PC-3 (cell line): ENCODE results near the gene PCNT. TPM values are rescaled to one million over a fixed set of nuclear protein-coding genes. Genes with fewer than 3 reads are reported as not detected.
"Not testable (repeated sequence)": the region's sequence is repeated elsewhere in the genome, so short reads cannot be mapped to it uniquely, and the experiment has no call there.

Source experiments
- ATAC-seq: fragments of 200-7000 bp; cut with Tn5 transposase; 2 replicates; pipeline ENCODE4 v1.9.1; 2020; ENCODE audit warnings: mild to moderate bottlenecking, moderate library complexity
- BruUV-seq: library from RNA; stranded (reverse); fragments of 400-500 nt; replicated peaks from 2 replicates; lab custom pipeline; 2021; lab: Mats Ljungman, UMichigan
- CTCF ChIA-PET: fragments of 300-600 bp; sonication (Branson Sonifier 250); formaldehyde crosslinking; loops from one replicate; lab custom pipeline; 2022; ENCODE audit warnings: antibody characterized with exemption; lab: Charles Lee
- POLR2A ChIA-PET: fragments of 300-600 bp; sonication (Branson Sonifier 250); formaldehyde crosslinking; loops from one replicate; lab custom pipeline; 2022; ENCODE audit warnings: antibody characterized with exemption; ENCODE audit not compliant: unreplicated experiment; lab: Charles Lee
- DNase-seq: peaks from one replicate; pipeline ENCODE4 v3.0.0-alpha.2; 2015
- H2AFZ ChIP-seq: fragments of 300-600 bp; sonication (generic); 2 replicates; pipeline ENCODE4 v1.6.0; 2016; ENCODE audit warnings: antibody characterized with exemption, low read length
- H3F3A ChIP-seq: fragments of 300-600 bp; sonication (generic); one replicate; pipeline ENCODE4 v1.6.0; 2017; ENCODE audit warnings: antibody characterized with exemption, low read length, control low read depth, mild to moderate bottlenecking; ENCODE audit not compliant: unreplicated experiment
- H3K27ac ChIP-seq: fragments of 300-600 bp; sonication (generic); 2 replicates; pipeline ENCODE4 v1.5.1; 2016; ENCODE audit warnings: mild to moderate bottlenecking, low read length
- H3K27me3 ChIP-seq: fragments of 300-600 bp; sonication (generic); 2 replicates; pipeline ENCODE4 v1.6.1; 2016; ENCODE audit warnings: low read length, mixed read lengths
- H3K36me3 ChIP-seq: fragments of 300-600 bp; sonication (generic); 2 replicates; pipeline ENCODE4 v1.6.1; 2016; ENCODE audit warnings: low read depth, mixed run types, low read length, mixed read lengths
- H3K4me1 ChIP-seq: fragments of 300-600 bp; sonication (generic); 2 replicates; pipeline ENCODE4 v1.5.1; 2016; ENCODE audit warnings: low read length; ENCODE audit not compliant: insufficient read depth
- H3K4me2 ChIP-seq: fragments of 300-600 bp; sonication (generic); 2 replicates; pipeline ENCODE4 v1.6.0; 2016; ENCODE audit warnings: low read length
- H3K4me3 ChIP-seq: fragments of 300-600 bp; sonication (generic); 2 replicates; pipeline ENCODE4 v1.5.1; 2016; ENCODE audit warnings: mild to moderate bottlenecking, low read length, mixed read lengths
- H3K79me2 ChIP-seq: fragments of 300-600 bp; sonication (generic); 2 replicates; pipeline ENCODE4 v1.6.1; 2017; ENCODE audit warnings: low read length, mixed read lengths
- H3K9ac ChIP-seq: fragments of 300-600 bp; sonication (generic); 2 replicates; pipeline ENCODE4 v1.6.0; 2016; ENCODE audit warnings: mild to moderate bottlenecking, low read length
- H3K9me2 ChIP-seq: fragments of 300-600 bp; sonication (generic); replicated peaks from 2 replicates; pipeline ENCODE4 v1.6.1; 2016; ENCODE audit warnings: mixed run types, low read length, mixed read lengths
- H3K9me3 ChIP-seq: fragments of 300-600 bp; sonication (generic); 2 replicates; pipeline ENCODE4 v1.6.1; 2016; ENCODE audit warnings: low read length, mixed read lengths
- H4K20me1 ChIP-seq: fragments of 300-600 bp; sonication (generic); 2 replicates; pipeline ENCODE4 v1.6.1; 2016; ENCODE audit warnings: low read length, mixed read lengths
- EZH2 ChIP-seq: fragments of 300-600 bp; sonication (generic); IDR thresholded peaks from one replicate; pipeline ENCODE4 v1.6.1; 2017; ENCODE audit warnings: antibody characterized with exemption, mild to moderate bottlenecking, low read length; ENCODE audit not compliant: unreplicated experiment
- EZH2phosphoT487 ChIP-seq: fragments of 300-600 bp; sonication (generic); IDR thresholded peaks from 2 replicates; pipeline ENCODE4 v1.6.1; 2018; ENCODE audit warnings: mild to moderate bottlenecking, antibody characterized with exemption, low read length, borderline replicate concordance
- intact Hi-C: fragments of 100-400 bp; cut with micrococcal nuclease; formaldehyde crosslinking; loops from 2 replicates; pipeline ENCODE4 v1.9.0; 2023
- total RNA-seq: library from RNA; depleted of rRNA; stranded (reverse); fragments of >200 nt; gene quantifications from 2 replicates; pipeline ENCODE4 v1.2.3, GENCODE V29; 2014
- TF ChIP-seq, protein P1 (sequence below): fragments of 300-600 bp; sonication (generic); conservative IDR thresholded peaks from 2 replicates; pipeline ENCODE4 v1.5.1; 2017; ENCODE audit warnings: antibody characterized with exemption, low read depth, mild to moderate bottlenecking, low read length

The PCNT gene
- total RNA-seq, 1 experiment from 2014 or later: 51.4 TPM

DNA sequence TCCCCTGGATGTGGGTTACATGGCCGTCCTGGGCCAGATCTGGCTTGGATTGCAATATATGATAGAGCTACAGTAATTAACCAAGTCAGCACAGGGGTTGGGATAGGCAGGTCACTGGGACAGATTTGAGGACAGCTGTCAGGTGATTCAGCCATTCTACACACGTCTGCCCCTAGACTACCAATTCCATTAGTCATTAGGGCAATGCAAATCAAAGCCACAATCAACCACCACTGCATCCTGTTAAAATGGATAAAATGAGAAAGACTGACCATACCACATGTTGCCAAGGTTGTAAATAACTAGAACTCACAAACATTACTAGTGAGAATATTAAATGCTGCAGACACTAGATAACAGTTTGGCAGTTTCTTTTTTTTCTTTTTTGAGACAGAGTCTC lies 16.3 kb upstream of the PCNT start:
- intact Hi-C loops: no loop called here
- ATAC-seq: peak; percentile 98
- no peaks in the 10 kb centered on the region for H3F3A ChIP-seq
- DNase-seq: peak; percentile 73
- no TSS peak for BruUV-seq
- no peaks in the 10 kb centered on the region for H4K20me1 ChIP-seq
- H3K27me3 ChIP-seq: no peaks in the 10 kb centered on the region
- H3K9me2 ChIP-seq: no peaks in the 10 kb centered on the region
- no peak overlapping the region for H2AFZ ChIP-seq
- no peak overlapping the region for H3K27ac ChIP-seq
- no peaks in the 10 kb centered on the region for H3K9me3 ChIP-seq
- ChIA-PET CTCF (no interaction called here), POLR2A (no interaction called here)
- TF ChIP-seq EZH2 (no peak), EZH2phosphoT487 (no peak)
- TF ChIP-seq, protein P1, sequence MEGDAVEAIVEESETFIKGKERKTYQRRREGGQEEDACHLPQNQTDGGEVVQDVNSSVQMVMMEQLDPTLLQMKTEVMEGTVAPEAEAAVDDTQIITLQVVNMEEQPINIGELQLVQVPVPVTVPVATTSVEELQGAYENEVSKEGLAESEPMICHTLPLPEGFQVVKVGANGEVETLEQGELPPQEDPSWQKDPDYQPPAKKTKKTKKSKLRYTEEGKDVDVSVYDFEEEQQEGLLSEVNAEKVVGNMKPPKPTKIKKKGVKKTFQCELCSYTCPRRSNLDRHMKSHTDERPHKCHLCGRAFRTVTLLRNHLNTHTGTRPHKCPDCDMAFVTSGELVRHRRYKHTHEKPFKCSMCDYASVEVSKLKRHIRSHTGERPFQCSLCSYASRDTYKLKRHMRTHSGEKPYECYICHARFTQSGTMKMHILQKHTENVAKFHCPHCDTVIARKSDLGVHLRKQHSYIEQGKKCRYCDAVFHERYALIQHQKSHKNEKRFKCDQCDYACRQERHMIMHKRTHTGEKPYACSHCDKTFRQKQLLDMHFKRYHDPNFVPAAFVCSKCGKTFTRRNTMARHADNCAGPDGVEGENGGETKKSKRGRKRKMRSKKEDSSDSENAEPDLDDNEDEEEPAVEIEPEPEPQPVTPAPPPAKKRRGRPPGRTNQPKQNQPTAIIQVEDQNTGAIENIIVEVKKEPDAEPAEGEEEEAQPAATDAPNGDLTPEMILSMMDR: no peak
- H3K36me3 ChIP-seq: peaks cover 4% of the 10 kb centered on the region
- no peak overlapping the region for H3K4me2 ChIP-seq
- no peak overlapping the region for H3K4me3 ChIP-seq
- H3K9ac ChIP-seq: no peak overlapping the region
- H3K4me1 ChIP-seq: peaks cover 10% of the 10 kb centered on the region
- H3K79me2 ChIP-seq: no peaks in the 10 kb centered on the region

DNA sequence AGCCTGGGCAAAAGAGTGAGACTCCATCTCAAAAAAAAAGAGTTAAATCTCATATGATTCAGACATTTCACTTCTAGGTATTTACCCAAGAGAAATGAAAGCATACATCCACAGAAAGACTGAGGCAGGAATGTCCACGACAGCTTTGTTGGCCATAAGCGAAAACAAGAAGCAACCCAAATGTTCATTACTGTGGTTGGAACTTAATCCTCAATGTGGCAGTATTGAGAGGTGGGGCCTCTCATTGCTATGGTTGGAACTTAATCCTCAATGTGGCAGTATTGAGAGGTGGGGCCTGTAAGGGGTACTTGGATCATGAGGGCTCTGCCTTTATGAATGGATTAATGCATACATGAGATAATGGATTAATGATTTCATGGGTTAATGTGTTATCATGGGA lies 15.5 kb upstream of the PCNT start:
- Histone ChIP-seq H3K4me1 (peaks cover 10% of the 10 kb centered on the region), H3K4me3 (no peak overlapping the region), H3K27ac (no peak overlapping the region), H3K9me2 (no peaks in the 10 kb centered on the region), H3K9me3 (no peaks in the 10 kb centered on the region), H4K20me1 (no peaks in the 10 kb centered on the region), H3K36me3 (peaks cover 4% of the 10 kb centered on the region), H3K27me3 (no peaks in the 10 kb centered on the region), H3F3A (no peaks in the 10 kb centered on the region), H3K4me2 (no peak overlapping the region), H3K9ac (no peak overlapping the region), H3K79me2 (no peaks in the 10 kb centered on the region), H2AFZ (no peak overlapping the region)
- DNase-seq (no peak), ATAC-seq (no peak)
- TF ChIP-seq EZH2: no peak
- TF ChIP-seq, protein P1: no peak
- no peak for TF ChIP-seq EZH2phosphoT487
- no TSS peak for BruUV-seq
- CTCF ChIA-PET: no interaction called here
- POLR2A ChIA-PET: no interaction called here
- intact Hi-C loops: no loop called here

DNA sequence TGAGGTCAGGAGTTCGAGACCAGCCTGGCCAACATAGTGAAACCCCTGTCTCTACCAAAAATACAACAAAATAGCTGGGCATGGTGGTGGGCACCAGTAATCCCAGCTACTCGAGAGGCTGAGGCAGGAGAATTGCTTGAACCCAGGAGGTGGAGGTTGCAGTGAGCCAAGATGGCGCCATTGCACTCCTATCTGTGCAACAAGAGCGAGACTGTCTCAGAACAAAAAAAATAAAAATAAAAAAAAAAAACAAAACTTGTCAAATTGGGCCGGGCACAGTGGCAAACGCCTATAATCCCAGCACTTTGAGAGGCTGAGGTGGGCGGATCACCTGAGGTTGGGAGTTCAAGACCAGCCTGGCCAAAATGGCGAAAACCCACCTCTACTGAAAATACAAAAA lies 13.7 kb upstream of the PCNT start:
- H3K36me3 ChIP-seq, intact Hi-C loops, H3K9me2 ChIP-seq, H3K79me2 ChIP-seq, BruUV-seq, POLR2A ChIA-PET, H3K4me3 ChIP-seq, H3K4me1 ChIP-seq, H3K9me3 ChIP-seq, H3K27ac ChIP-seq, ATAC-seq, H3K27me3 ChIP-seq, CTCF ChIA-PET, H4K20me1 ChIP-seq, H3K4me2 ChIP-seq, DNase-seq, H3F3A ChIP-seq, H2AFZ ChIP-seq, H3K9ac ChIP-seq: not testable (repeated sequence)
